B cell (primary cell): ENCODE measurements around the gene ZNF641.

Source experiments
- CTCF ChIP-seq: fragments of 200-600 bp; IDR thresholded peaks from one replicate; pipeline ENCODE4 v1.8.0; 2022; ENCODE audit warnings: antibody characterized with exemption, mild to moderate bottlenecking
- EZH2 ChIP-seq: IDR thresholded peaks from 2 replicates; pipeline ENCODE4 v1.6.1; 2012; ENCODE audit warnings: borderline replicate concordance, low read depth, mild to moderate bottlenecking, moderate library complexity, low read length; ENCODE audit not compliant: insufficient read depth, poor library complexity, severe bottlenecking

- TF ChIP-seq CTCF, result no peak
- no peak for TF ChIP-seq EZH2
Observed at GRCh38 chr12:48340943-48341342, 9.8 kb downstream of the ZNF641 start.
